LNCAP (cell line): ENCODE data around the gene CCKAR.

ENCODE experiments used
- CTCF ChIP-seq: fragments of 450-650 bp; IDR thresholded peaks from 2 replicates; pipeline ENCODE4 v1.5.1; 2017; ENCODE audit warnings: mild to moderate bottlenecking

Gene CCKAR

GRCh38 chr4:26474551-26474950 lies 15.7 kb downstream of the CCKAR start:
- TF ChIP-seq CTCF = no peak

- no peak; the same call in 1 of the 2 replicates for TF ChIP-seq CTCF
Measured at GRCh38 chr4:26473893-26474292, 16.4 kb downstream of the CCKAR start.

GRCh38 chr4:26471890-26472289 lies 18.4 kb downstream of the CCKAR start:
- TF ChIP-seq CTCF = no peak

GRCh38 chr4:26468977-26469376 lies 21.3 kb downstream of the CCKAR start:
- TF ChIP-seq CTCF = no peak

GRCh38 chr4:26468283-26468949 lies 21.9 kb downstream of the CCKAR start:
- no peak for TF ChIP-seq CTCF

- no peak for TF ChIP-seq CTCF
Measured at GRCh38 chr4:26467724-26468123, 22.6 kb downstream of the CCKAR start.

GRCh38 chr4:26466578-26467270 lies 23.6 kb downstream of the CCKAR start:
- TF ChIP-seq CTCF = no peak
